H1 (cell line): ENCODE measurements around the gene THRB. TPM values are rescaled to one million over a fixed set of nuclear protein-coding genes. Genes with fewer than 3 reads are reported as not detected.

Source experiments
- CTCF ChIA-PET: fragments of 300-600 bp; sonication (Branson Sonifier 250); formaldehyde crosslinking; loops from one replicate; lab custom pipeline; 2021; ENCODE audit not compliant: partially characterized antibody; lab: Charles Lee
- POLR2A ChIA-PET: fragments of 300-600 bp; sonication (Branson Sonifier 250); formaldehyde crosslinking; loops from one replicate; lab custom pipeline; 2021; ENCODE audit warnings: inconsistent platforms; ENCODE audit not compliant: partially characterized antibody; lab: Charles Lee
- DNase-seq, 2 experiments: peaks; one replicate each; pipeline versions ENCODE4 v3.0.0 to v3.0.0-alpha.2; 2010 to 2022; ENCODE audit warnings: low spot score in 2 of 2, low read depth in 1 of 2, mixed read lengths in 1 of 2
- FAIRE-seq: peaks from 2 replicates; lab custom pipeline; 2011; peaks lifted over from hg19 to GRCh38; lab: Jason Lieb, UNC
- H2AFZ ChIP-seq: 2 replicates; pipeline ENCODE4 v1.8.1; 2012; ENCODE audit warnings: low read length, inconsistent platforms
- H2AK5ac ChIP-seq: 2 replicates; pipeline ENCODE4 v1.6.1; 2013; ENCODE audit warnings: low read depth, low read length
- H2BK120ac ChIP-seq: replicated peaks from 2 replicates; pipeline ENCODE3; 2013; ENCODE audit warnings: low read depth, low read length, inconsistent platforms
- H2BK12ac ChIP-seq: 2 replicates; pipeline ENCODE4 v1.6.1; 2013; ENCODE audit warnings: low read depth, low read length
- H2BK15ac ChIP-seq: 2 replicates; pipeline ENCODE4 v1.6.1; 2013; ENCODE audit warnings: low read length
- H2BK20ac ChIP-seq: 2 replicates; pipeline ENCODE4 v1.6.1; 2013; ENCODE audit warnings: low read length
- H2BK5ac ChIP-seq: 2 replicates; pipeline ENCODE4 v1.6.1; 2013; ENCODE audit warnings: low read depth, low read length
- H3K14ac ChIP-seq: 2 replicates; pipeline ENCODE4 v1.6.1; 2013; ENCODE audit warnings: inconsistent platforms; ENCODE audit not compliant: insufficient read length
- H3K18ac ChIP-seq: 2 replicates; pipeline ENCODE4 v1.6.1; 2013; ENCODE audit warnings: low read length; ENCODE audit errors: extremely low read depth
- H3K23ac ChIP-seq: 2 replicates; pipeline ENCODE4 v1.6.1; 2013; ENCODE audit warnings: inconsistent platforms; ENCODE audit not compliant: insufficient read length
- H3K23me2 ChIP-seq: 2 replicates; pipeline ENCODE4 v1.6.1; 2013; ENCODE audit warnings: low read depth, low read length
- H3K27ac ChIP-seq: 2 replicates; pipeline ENCODE4 v1.6.1; 2011; ENCODE audit warnings: low read depth, low read length, inconsistent platforms
- H3K27me3 ChIP-seq, 4 experiments: replicated peaks in 1 of 4; 1 replicate in 1 of 4; 2 replicates in 3 of 4; pipeline versions ENCODE4 v1.6.1 to v1.8.1; 2011 to 2013; ENCODE audit warnings: low read length in 3 of 4, mild to moderate bottlenecking in 3 of 4, inconsistent platforms in 2 of 4, mixed read lengths in 2 of 4, moderate library complexity in 1 of 4; ENCODE audit not compliant: control insufficient read depth in 3 of 4, insufficient read depth in 3 of 4; ENCODE audit errors: extremely low read depth in 1 of 4
- H3K36me3 ChIP-seq, 4 experiments: 2 replicates each; pipeline versions ENCODE4 v1.6.1 to v1.8.1; 2011 to 2013; ENCODE audit warnings: mild to moderate bottlenecking in 4 of 4, low read length in 3 of 4, moderate library complexity in 2 of 4, control low read depth in 1 of 4, inconsistent platforms in 1 of 4; ENCODE audit not compliant: insufficient read depth in 4 of 4, control insufficient read depth in 2 of 4
- H3K4ac ChIP-seq: replicated peaks from 2 replicates; pipeline ENCODE3; 2013; ENCODE audit warnings: low read length, low read depth, mixed read lengths, inconsistent platforms; ENCODE audit not compliant: insufficient read length
- H3K4me1 ChIP-seq, 4 experiments: replicated peaks in 1 of 4; 1 replicate in 1 of 4; 2 replicates in 3 of 4; pipeline versions ENCODE4 v1.6.1 to v1.8.1; 2011 to 2013; ENCODE audit warnings: low read length in 3 of 4, inconsistent platforms in 2 of 4, mixed read lengths in 1 of 4; ENCODE audit not compliant: insufficient read depth in 4 of 4, control insufficient read depth in 3 of 4
- H3K4me2 ChIP-seq, 2 experiments: 2 replicates each; pipeline versions ENCODE4 v1.6.1 to v1.8.1; 2011 to 2013; ENCODE audit warnings: low read depth in 2 of 2, low read length in 2 of 2, control low read depth in 1 of 2, inconsistent platforms in 1 of 2, mild to moderate bottlenecking in 1 of 2; ENCODE audit not compliant: insufficient read depth in 1 of 2
- H3K4me3 ChIP-seq, 4 experiments: fragments of 200-600, 300-600 bp in 1 of 4; sonication (generic), shearing (Covaris generic), sonication (Bioruptor Twin) in 1 of 4; 2 replicates each; pipeline versions ENCODE4 v1.5.1 to v1.8.1; 2011 to 2016; ENCODE audit warnings: low read length in 4 of 4, low read depth in 3 of 4, control low read depth in 2 of 4, inconsistent platforms in 2 of 4, mild to moderate bottlenecking in 2 of 4, mixed read lengths in 1 of 4, moderate library complexity in 1 of 4; ENCODE audit not compliant: insufficient read depth in 2 of 4; ENCODE audit errors: extremely low read depth in 1 of 4
- H3K56ac ChIP-seq: replicated peaks from 2 replicates; pipeline ENCODE3; 2013; ENCODE audit warnings: low read depth, mild to moderate bottlenecking, mixed read lengths, low read length, inconsistent platforms; ENCODE audit not compliant: insufficient read length
- H3K79me1 ChIP-seq: 2 replicates; pipeline ENCODE4 v1.6.1; 2013; ENCODE audit warnings: low read depth, low read length, control low read depth
- H3K79me2 ChIP-seq, 2 experiments: 2 replicates each; pipeline versions ENCODE4 v1.6.1 to v1.8.1; 2012 to 2013; ENCODE audit warnings: low read length in 2 of 2, mild to moderate bottlenecking in 2 of 2, inconsistent platforms in 1 of 2; ENCODE audit not compliant: insufficient read depth in 2 of 2, control insufficient read depth in 1 of 2
- H3K9ac ChIP-seq, 4 experiments: replicated peaks in 1 of 4; 1 replicate in 1 of 4; 2 replicates in 3 of 4; pipeline versions ENCODE4 v1.6.1 to v1.8.1; 2011 to 2013; ENCODE audit warnings: low read depth in 3 of 4, low read length in 3 of 4, control low read depth in 2 of 4, mild to moderate bottlenecking in 2 of 4, moderate library complexity in 2 of 4, inconsistent platforms in 1 of 4; ENCODE audit errors: extremely low read depth in 1 of 4
- H3K9me3 ChIP-seq, 2 experiments: 2 replicates each; pipeline versions ENCODE4 v1.6.1 to v1.8.1; 2012 to 2013; ENCODE audit warnings: mild to moderate bottlenecking in 2 of 2, moderate library complexity in 2 of 2, control low read depth in 1 of 2, inconsistent platforms in 1 of 2, low read depth in 1 of 2, low read length in 1 of 2, mixed read lengths in 1 of 2; ENCODE audit not compliant: insufficient read depth in 2 of 2
- H4K20me1 ChIP-seq, 2 experiments: replicated peaks in 1 of 2; 2 replicates each; pipeline versions ENCODE3 to v1.8.1; 2011 to 2013; ENCODE audit warnings: inconsistent platforms in 2 of 2, low read length in 2 of 2, mild to moderate bottlenecking in 1 of 2; ENCODE audit not compliant: insufficient read depth in 2 of 2, control insufficient read depth in 1 of 2
- H4K5ac ChIP-seq: 2 replicates; pipeline ENCODE4 v1.6.1; 2013; ENCODE audit warnings: low read length, low read depth, mixed read lengths, inconsistent platforms; ENCODE audit not compliant: insufficient read length
- H4K8ac ChIP-seq: 2 replicates; pipeline ENCODE4 v1.8.0; 2013; ENCODE audit warnings: mild to moderate bottlenecking, moderate library complexity, low read length, inconsistent platforms; ENCODE audit not compliant: insufficient read depth; ENCODE audit errors: extremely low read depth
- H4K91ac ChIP-seq: replicated peaks from 2 replicates; pipeline ENCODE3; 2013; ENCODE audit warnings: low read length, mixed read lengths, inconsistent platforms; ENCODE audit not compliant: insufficient read length
- RFX5 ChIP-seq: IDR thresholded peaks from 2 replicates; pipeline ENCODE4 v1.6.1; 2011; ENCODE audit warnings: low read depth, low read length, improper control_type of control experiment, borderline replicate concordance
- SP4 ChIP-seq: IDR thresholded peaks from 2 replicates; pipeline ENCODE4 v1.6.1; 2012; ENCODE audit warnings: low read length, inconsistent platforms
- WGBS, 2 experiments: shearing (Covaris generic) in 1 of 2; methylation state at CpG; one replicate each; pipeline versions ENCODE4 v1.1.6 to v1.1.7; 2013 to 2015; ENCODE audit warnings: low lambda C conversion rate in 2 of 2, mixed read lengths in 2 of 2, inconsistent platforms in 1 of 2, low coverage in 1 of 2, missing lambda C conversion rate in 1 of 2; ENCODE audit not compliant: insufficient replicate concordance in 2 of 2, insufficient coverage in 1 of 2, insufficient read length in 1 of 2; ENCODE audit errors: extremely low coverage in 1 of 2, missing lambda C conversion rate in 1 of 2; 5-methylcytosine and 5-hydroxymethylcytosine counted together
- polyA plus RNA-seq, 7 experiments: library from polyadenylated mRNA; depleted of rRNA in 3 of 7; stranded (reverse) in 5 of 7; unstranded in 2 of 7; fragments of >200 nt in 5 of 7; fragments of 200-250 nt in 2 of 7; gene quantifications; 1 replicate in 5 of 7; 2 replicates in 1 of 7; 4 replicates in 1 of 7; pipeline versions ENCODE4 v1.2.1 to v1.2.3, GENCODE V29; 2011 to 2013; ENCODE audit warnings: missing spikeins in 2 of 7, mixed read lengths in 2 of 7
- total RNA-seq: library from RNA; stranded (reverse); fragmentation: NEBNext Ultra II Directional; extraction: Animal tissue kit (Norgen Biotek cat#: 25700); gene quantifications from 2 replicates; pipeline ENCODE4 v1.2.1, GENCODE V29; 2021

THRB gene
- total and polyA plus RNA-seq, 2 of the 8 experiments (the other 6 are each of a cell fraction or from before 2014, with no cell fraction given): 0.98 to 3.9 TPM

DNA sequence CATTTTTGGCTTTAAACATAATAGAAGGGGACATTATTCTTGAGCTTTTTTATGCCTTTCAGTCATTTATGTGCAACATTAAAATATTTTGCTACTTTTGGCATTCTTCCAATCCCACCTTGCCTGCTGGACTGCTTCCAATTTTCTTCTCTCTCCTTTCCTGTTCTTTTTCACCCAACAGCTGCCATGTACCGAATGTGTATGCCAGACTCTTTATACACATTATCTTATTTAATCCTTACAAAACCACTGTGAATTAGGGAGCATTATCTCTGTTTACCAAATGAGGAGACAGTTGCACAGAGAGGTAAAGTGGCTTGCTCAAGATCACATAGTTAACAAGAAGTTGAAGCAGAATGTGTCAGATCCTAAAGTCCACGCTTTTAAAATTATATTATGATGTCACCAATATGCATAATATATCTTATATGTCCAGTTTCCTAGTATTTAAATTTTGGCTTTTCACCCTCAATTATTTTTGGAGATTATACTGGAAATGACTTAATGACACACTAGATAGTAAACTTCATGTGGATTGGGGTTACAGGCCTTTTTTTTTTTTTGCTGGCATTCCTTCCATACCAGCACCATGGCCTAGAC, 231.5 kb downstream of the THRB start:
- Histone ChIP-seq H4K8ac (no peak overlapping the region), H3K9ac (no peak overlapping the region), H3K79me1 (no peaks in the 10 kb centered on the region), H3K18ac (no peak overlapping the region), H3K79me2 (no peaks in the 10 kb centered on the region), H4K20me1 (no peaks in the 10 kb centered on the region), H4K5ac (no peak overlapping the region), H2BK120ac (no peak overlapping the region), H3K4me1 (no peaks in the 10 kb centered on the region), H3K27ac (no peak overlapping the region), H2BK15ac (no peak overlapping the region), H3K4me3 (no peak overlapping the region), H2AK5ac (no peak overlapping the region), H2BK5ac (no peak overlapping the region), H2BK12ac (no peak overlapping the region), H3K23me2 (no peaks in the 10 kb centered on the region; the same call in 1 of the 2 replicates), H3K27me3 (no peaks in the 10 kb centered on the region), H3K4ac (no peak overlapping the region), H3K9me3 (peaks cover 0 to 3% of the 10 kb centered on the region in 2 experiments; a peak in 1 of 4 replicates), H3K56ac (no peak overlapping the region), H2BK20ac (no peak overlapping the region), H3K4me2 (no peak overlapping the region), H3K14ac (no peak overlapping the region), H3K36me3 (no peaks in the 10 kb centered on the region), H4K91ac (no peak overlapping the region), H3K23ac (no peak overlapping the region), H2AFZ (no peak overlapping the region)
- DNase-seq (no peak), FAIRE-seq (no peak)
- 84% methylated on average over 2 of the region's 2 CpGs; no CpG with 5 or more reads in 1 of the 2 experiments for WGBS, 2 experiments
- ChIA-PET POLR2A (no interaction called here), CTCF (interaction anchor here (0.9 to 7.2 kb wide), 11 partner anchors 11 to 419 kb away, joined by 3 to 49 read pairs (median 4); no protein-coding TSS in a partner anchor)
- no peak for TF ChIP-seq RFX5
- no peak for TF ChIP-seq SP4
